Measurements from ENCODE around the gene COL27A1.
A peak's percentile ranks its signal among the peaks of the same experiment; 100 is the strongest.

Gene COL27A1

DNA sequence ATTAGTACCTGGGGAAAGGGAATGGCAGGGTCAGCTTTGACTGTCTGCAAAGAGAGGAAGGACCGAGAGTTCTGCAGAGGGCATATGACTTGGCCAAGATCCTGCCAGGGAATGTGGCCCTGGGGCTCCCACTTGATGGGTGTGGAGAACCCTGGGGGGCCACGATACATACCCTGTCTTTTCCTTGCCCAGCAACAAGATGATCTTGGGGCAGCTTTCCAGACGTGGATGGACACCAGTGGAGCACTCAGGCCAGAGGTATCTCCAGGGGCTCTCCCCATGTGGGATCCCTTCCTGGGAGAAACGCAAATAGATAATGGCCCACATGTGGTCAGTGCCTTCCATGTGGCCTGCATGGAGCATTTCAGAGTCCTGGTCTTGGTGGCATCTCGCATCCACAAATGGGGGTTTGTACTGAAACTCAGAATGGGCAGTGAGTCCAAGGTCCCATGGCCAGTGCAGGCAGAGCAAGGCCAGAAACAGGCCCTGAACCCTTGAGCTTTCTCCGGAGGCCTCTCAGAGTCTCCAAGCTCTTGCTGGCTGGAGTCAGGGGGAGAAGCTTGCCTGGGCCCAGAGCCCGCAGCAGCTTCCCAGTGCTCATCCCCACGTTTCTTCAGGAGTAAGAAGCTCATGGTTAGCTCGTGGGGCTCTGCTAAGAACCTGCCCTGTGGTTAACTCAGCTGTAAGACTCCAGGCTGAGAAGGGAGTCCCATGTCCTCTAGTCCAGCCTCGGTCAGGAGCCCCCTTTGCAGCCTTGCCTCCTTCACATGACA is 149.3 kb downstream of the COL27A1 start:
- peaks cover 0 to 4% of the 10 kb centered on the region in 2 experiments; a peak in 1 of 3 replicates for H3K36me3 ChIP-seq (ENCODE audit: control insufficient read depth in 2 of 2, insufficient read depth in 1 of 2, low read length in 2 of 2)
- H3K4me3 ChIP-seq (ENCODE audit: low read depth, low read length): no peak overlapping the region
- CTCF ChIA-PET: interaction anchor here (0.5 to 1.0 kb wide), 2 partner anchors 245 to 623 kb away, joined by 3 read pairs; no protein-coding TSS in a partner anchor
- no peak overlapping the region for H3K27ac ChIP-seq (ENCODE audit: extremely low read depth, low read depth, low read length)
- H3K4me1 ChIP-seq (ENCODE audit: control insufficient read depth, insufficient read depth, low read length): no peaks in the 10 kb centered on the region; the same call in 1 of the 2 replicates
- POLR2A ChIA-PET: no interaction called here
- TF ChIP-seq ZNF518A (tag by site-specific recombination; conservative IDR thresholded peaks at IDR 0.05; ENCODE audit: low read depth) (no peak), MZF1 (tag by site-specific recombination; IDR thresholded peaks at IDR 0.05; ENCODE audit: borderline replicate concordance) (no peak), KLF8 (tag by site-specific recombination; IDR thresholded peaks at IDR 0.05) (no peak), ZNF548 (tag by site-specific recombination; IDR thresholded peaks at IDR 0.05) (no peak), ZIC2 (tag by site-specific recombination; IDR thresholded peaks at IDR 0.05) (peak; percentile 34; the same call in 1 of the 2 replicates), ZFP3 (tag by site-specific recombination; IDR thresholded peaks at IDR 0.05; ENCODE audit: low read depth) (no peak), ZNF626 (tag by site-specific recombination; IDR thresholded peaks at IDR 0.05) (no peak)
- no peaks in the 10 kb centered on the region for H3K9me3 ChIP-seq (ENCODE audit: control insufficient read depth, insufficient read depth, low read depth, low read length)

GRCh38 chr9:114307899-114308267 is 152.5 kb downstream of the COL27A1 start:
- CTCF ChIA-PET: interaction anchor here (0.9 to 1.1 kb wide), 2 partner anchors 57 to 166 kb away, joined by 3 to 5 read pairs; no protein-coding TSS in a partner anchor
- POLR2A ChIA-PET: no interaction called here

GRCh38 chr9:114308361-114308950 is 153.1 kb downstream of the COL27A1 start:
- POLR2A ChIA-PET: no interaction called here
- Histone ChIP-seq H3K27ac (ENCODE audit: extremely low read depth, low read depth, low read length) (no peak overlapping the region), H3K9me3 (ENCODE audit: control insufficient read depth, insufficient read depth, low read depth, low read length) (no peaks in the 10 kb centered on the region), H3K36me3 (ENCODE audit: control insufficient read depth in 2 of 2, insufficient read depth in 1 of 2, low read length in 2 of 2) (no peaks in the 10 kb centered on the region), H3K4me1 (ENCODE audit: control insufficient read depth, insufficient read depth, low read length) (no peaks in the 10 kb centered on the region; the same call in 1 of the 2 replicates), H3K4me3 (ENCODE audit: low read depth, low read length) (no peak overlapping the region)
- CTCF ChIA-PET: interaction anchor here (1.0 to 1.1 kb wide), 2 partner anchors 57 to 571 kb away, joined by 3 to 5 read pairs; no protein-coding TSS in a partner anchor
- TF ChIP-seq ZNF23 (tag by site-specific recombination; IDR thresholded peaks at IDR 0.05; ENCODE audit: borderline replicate concordance): no peak
- no peak for TF ChIP-seq ZNF624 (tag by site-specific recombination; IDR thresholded peaks at IDR 0.05)
- no peak for TF ChIP-seq ZNF843 (tag by site-specific recombination; IDR thresholded peaks at IDR 0.05)
- TF ChIP-seq ZNF266 (tag by site-specific recombination; IDR thresholded peaks at IDR 0.05; ENCODE audit: low read depth): no peak
- TF ChIP-seq ZBTB6 (tag by site-specific recombination; IDR thresholded peaks at IDR 0.05): no peak
- no peak for TF ChIP-seq ZNF692 (tag by site-specific recombination; IDR thresholded peaks at IDR 0.05)
- no peak for TF ChIP-seq ZNF324 (tag by site-specific recombination; IDR thresholded peaks at IDR 0.05)
- TF ChIP-seq ZBTB20 (tag by site-specific recombination; IDR thresholded peaks at IDR 0.05): no peak
- TF ChIP-seq KLF7 (tag by site-specific recombination; IDR thresholded peaks at IDR 0.05; ENCODE audit: borderline replicate concordance): no peak
- no peak for TF ChIP-seq ZNF223 (tag by site-specific recombination; IDR thresholded peaks at IDR 0.05)
- no peak for TF ChIP-seq ZNF37A (tag by site-specific recombination; IDR thresholded peaks at IDR 0.05)
- TF ChIP-seq HOXC10 (CRISPR knock-in tag; IDR thresholded peaks at IDR 0.05): no peak
- TF ChIP-seq GLI4 (tag by site-specific recombination; IDR thresholded peaks at IDR 0.05): no peak
- no peak for TF ChIP-seq ZNF600 (tag by site-specific recombination; IDR thresholded peaks at IDR 0.05)
- TF ChIP-seq ZNF473 (tag by site-specific recombination; IDR thresholded peaks at IDR 0.05): no peak
- no peak for TF ChIP-seq ZNF629 (tag by site-specific recombination; IDR thresholded peaks at IDR 0.05)

More at GRCh38 chr9:114307899-114308267, 152.5 kb downstream of the COL27A1 start:
- Histone ChIP-seq H3K4me1 (ENCODE audit: control insufficient read depth, insufficient read depth, low read length) (no peaks in the 10 kb centered on the region; the same call in 1 of the 2 replicates), H3K9me3 (ENCODE audit: control insufficient read depth, insufficient read depth, low read depth, low read length) (no peaks in the 10 kb centered on the region), H3K27ac (ENCODE audit: extremely low read depth, low read depth, low read length) (no peak overlapping the region), H3K36me3 (ENCODE audit: control insufficient read depth in 2 of 2, insufficient read depth in 1 of 2, low read length in 2 of 2) (no peaks in the 10 kb centered on the region), H3K4me3 (ENCODE audit: low read depth, low read length) (no peak overlapping the region)
- no peak for TF ChIP-seq ZBTB48 (tag by site-specific recombination; IDR thresholded peaks at IDR 0.05)
- TF ChIP-seq MEIS1 (CRISPR knock-in tag; IDR thresholded peaks at IDR 0.05; ENCODE audit: borderline replicate concordance): no peak

All from HEK293 (cell line).